K562 (cell line): ENCODE measurements around the gene LRRC41. TPM values are rescaled to one million over a fixed set of nuclear protein-coding genes. Genes with fewer than 3 reads are reported as not detected.

Experiments used
- ATAC-seq: fragments of 200-7000 bp; cut with Tn5 transposase; 3 replicates; pipeline ENCODE4 v1.9.1; 2020; ENCODE audit warnings: moderate library complexity
- BruUV-seq: library from RNA; stranded (reverse); fragments of 400-500 nt; replicated peaks from 2 replicates; lab custom pipeline; 2021; lab: Mats Ljungman, UMichigan
- CTCF ChIA-PET: fragments of 300-600 bp; formaldehyde crosslinking; extraction: SDS; loops from one replicate; lab custom pipeline; 2021; ENCODE audit warnings: low intra/inter-chr PET ratio; lab: Yijun Ruan, JAX
- POLR2A ChIA-PET: fragments of 300-600, 350-650 bp; sonication (Branson Sonifier 250); formaldehyde crosslinking; extraction: SDS; loops from one replicate; lab custom pipeline; 2021; ENCODE audit warnings: antibody characterized with exemption, inconsistent platforms; lab: Yijun Ruan, JAX
- DNase-seq, 4 experiments: peaks; one replicate each; pipeline versions ENCODE4 v3.0.0 to v3.0.0-alpha.2; 2011 to 2018; ENCODE audit warnings: low spot score in 3 of 4, mixed read lengths in 3 of 4; ENCODE audit errors: extremely low read depth in 1 of 4
- FAIRE-seq: peaks from 2 replicates; lab custom pipeline; 2011; peaks lifted over from hg19 to GRCh38; lab: Jason Lieb, UNC
- H2AFZ ChIP-seq: 2 replicates; pipeline ENCODE4 v1.6.0; 2011; ENCODE audit warnings: low read depth, low read length, control low read depth, inconsistent platforms
- H3K27ac ChIP-seq: fragments of 200-600 bp; 3 replicates; pipeline ENCODE4 v1.8.0; 2011; ENCODE audit warnings: low read depth, mild to moderate bottlenecking, control low read depth, inconsistent platforms, low read length, moderate library complexity, mixed read lengths; ENCODE audit errors: extremely low read depth
- H3K27me3 ChIP-seq, 2 experiments: fragments of 300-600 bp in 1 of 2; 2 replicates in 1 of 2; 3 replicates in 1 of 2; pipeline versions ENCODE4 v1.6.0 to v1.8.0; 2011; ENCODE audit warnings: inconsistent platforms in 2 of 2, low read length in 2 of 2, mild to moderate bottlenecking in 1 of 2, mixed read lengths in 1 of 2, moderate library complexity in 1 of 2; ENCODE audit not compliant: control insufficient read depth in 2 of 2, insufficient read depth in 2 of 2
- H3K36me3 ChIP-seq: fragments of 300-600 bp; 3 replicates; pipeline ENCODE4 v1.8.0; 2011; ENCODE audit warnings: mild to moderate bottlenecking, low read length, inconsistent platforms; ENCODE audit not compliant: control insufficient read depth, insufficient read depth
- H3K4me1 ChIP-seq, 2 experiments: fragments of 200-600 bp in 1 of 2; replicated peaks in 1 of 2; 2 replicates in 1 of 2; 3 replicates in 1 of 2; pipeline versions ENCODE4 v1.5.1 to v1.8.0; 2011; ENCODE audit warnings: inconsistent platforms in 2 of 2, low read length in 2 of 2, mild to moderate bottlenecking in 1 of 2, mixed read lengths in 1 of 2, moderate library complexity in 1 of 2; ENCODE audit not compliant: control insufficient read depth in 2 of 2, insufficient read depth in 2 of 2
- H3K4me2 ChIP-seq: 2 replicates; pipeline ENCODE4 v1.6.1; 2011; ENCODE audit warnings: low read length, control low read depth, inconsistent platforms, mixed read lengths; ENCODE audit not compliant: insufficient read depth
- H3K4me3 ChIP-seq: fragments of 200-600 bp; sonication (generic), shearing (Covaris generic); 2 replicates; pipeline ENCODE4 v1.5.1; 2016; ENCODE audit warnings: control low read depth, inconsistent platforms
- H3K79me2 ChIP-seq: fragments of 200-600 bp; 3 replicates; pipeline ENCODE4 v1.8.0; 2011; ENCODE audit warnings: low read length, inconsistent platforms; ENCODE audit not compliant: control insufficient read depth, insufficient read depth
- H3K9ac ChIP-seq, 2 experiments: 2 replicates each; pipeline versions ENCODE4 v1.6.0 to v1.6.1; 2011; ENCODE audit warnings: low read depth in 2 of 2, low read length in 2 of 2, control low read depth in 1 of 2, inconsistent platforms in 1 of 2, mild to moderate bottlenecking in 1 of 2, mixed read lengths in 1 of 2; ENCODE audit not compliant: insufficient read depth in 1 of 2
- H3K9me1 ChIP-seq: one replicate; pipeline ENCODE4 v1.6.0; 2011; ENCODE audit warnings: inconsistent platforms, mild to moderate bottlenecking, low read length, moderate library complexity; ENCODE audit not compliant: control insufficient read depth, insufficient read depth
- H3K9me3 ChIP-seq: replicated peaks from 2 replicates; pipeline ENCODE4 v1.5.1; 2011; ENCODE audit warnings: low read depth, low read length, inconsistent platforms; ENCODE audit not compliant: control insufficient read depth, insufficient read depth
- H4K20me1 ChIP-seq: replicated peaks from 2 replicates; pipeline ENCODE4 v1.6.1; 2011; ENCODE audit warnings: low read length, inconsistent platforms, mixed read lengths; ENCODE audit not compliant: control insufficient read depth, insufficient read depth
- ARNT ChIP-seq, 2 experiments: fragments of 450-650 bp; IDR thresholded peaks; 2 replicates each; pipeline ENCODE4 v1.6.1; 2016; ENCODE audit warnings: mild to moderate bottlenecking in 1 of 2
- CREBBP ChIP-seq: IDR thresholded peaks from one replicate; pipeline ENCODE4 v1.6.1; 2012; ENCODE audit warnings: low read depth, mild to moderate bottlenecking, control low read depth, inconsistent platforms, low read length
- ELF1 ChIP-seq: fragments of 200-800 bp; sonication (Bioruptor generic); IDR thresholded peaks from 2 replicates; pipeline ENCODE4 v1.6.1; 2016; ENCODE audit warnings: missing genetic modification characterization, missing compliant biosample characterization
- TBL1XR1 ChIP-seq, 2 experiments: IDR thresholded peaks; 2 replicates each; pipeline ENCODE4 v1.6.1; 2012; ENCODE audit warnings: improper control_type of control experiment in 2 of 2, low read length in 2 of 2, mild to moderate bottlenecking in 1 of 2
- ZNF239 ChIP-seq: fragments of 250-450 bp; sonication (Bioruptor Pico); IDR thresholded peaks from 2 replicates; pipeline ENCODE4 v1.4.0; 2020; ENCODE audit warnings: mild to moderate bottlenecking
- ZNF318 ChIP-seq, 2 experiments: fragments of 450-650 bp; IDR thresholded peaks; 2 replicates each; pipeline ENCODE4 v1.6.1; 2016; ENCODE audit warnings: mild to moderate bottlenecking in 2 of 2, borderline replicate concordance in 1 of 2, low read depth in 1 of 2, moderate library complexity in 1 of 2
- WGBS: fragments of 100-300 bp; shearing (Covaris generic); methylation state at CpG from one replicate; pipeline ENCODE4 v1.1.6; 2016; ENCODE audit warnings: low coverage, mixed read lengths; ENCODE audit not compliant: insufficient coverage; ENCODE audit errors: missing lambda C conversion rate; 5-methylcytosine and 5-hydroxymethylcytosine counted together
- in situ Hi-C: fragments of 300-500 bp; cut with MboI; formaldehyde crosslinking; loops from 4 replicates; pipeline ENCODE4 v1.15.0; 2018; ENCODE audit warnings: inconsistent platforms, mixed read lengths
- intact Hi-C: fragments of 100-400 bp; cut with micrococcal nuclease; formaldehyde crosslinking; loops from 2 replicates; pipeline ENCODE4 v1.14.2; 2022
- polyA plus RNA-seq, 8 experiments: library from polyadenylated mRNA; depleted of rRNA in 4 of 8; stranded (reverse) in 5 of 8; unstranded in 3 of 8; fragments of >200 nt; fragmentation: Nextera tagmentation in 2 of 8; fragmentation: Illumina TruSeq in 1 of 8; extraction: Ambion mirVana in 2 of 8; extraction: Trizol in 1 of 8; gene quantifications; 2 replicates each; pipeline versions ENCODE4 v1.2.1 to v1.2.3, GENCODE V29; 2011 to 2014; ENCODE audit warnings: inconsistent platforms in 1 of 8, missing spikeins in 1 of 8
- total RNA-seq, 7 experiments: library from RNA; depleted of rRNA in 6 of 7; stranded (reverse); fragments of >200 nt in 6 of 7; fragmentation: Illumina TruSeq in 2 of 7; extraction: Trizol in 2 of 7; gene quantifications; 2 replicates each; pipeline versions ENCODE4 v1.2.1 to v1.2.3, GENCODE V29; 2011 to 2021; ENCODE audit warnings: low replicate concordance in 1 of 7
- TF ChIP-seq, protein P1 (sequence below): fragments of 450-650 bp; formaldehyde crosslinking; IDR thresholded peaks from 2 replicates; pipeline ENCODE4 v1.4.0; 2020; ENCODE audit warnings: mild to moderate bottlenecking, moderate library complexity
- TF ChIP-seq, protein P2 (sequence below): sonication (generic); formaldehyde crosslinking; IDR thresholded peaks from 2 replicates; pipeline ENCODE4 v1.4.0; 2020; ENCODE audit warnings: mild to moderate bottlenecking, missing genetic modification reagents

LRRC41 gene
- total and polyA plus RNA-seq, 9 of the 15 experiments (the other 6 are each of a cell fraction or from before 2014, with no cell fraction given): 10.5 to 64.7 (median 44.2) TPM

DNA sequence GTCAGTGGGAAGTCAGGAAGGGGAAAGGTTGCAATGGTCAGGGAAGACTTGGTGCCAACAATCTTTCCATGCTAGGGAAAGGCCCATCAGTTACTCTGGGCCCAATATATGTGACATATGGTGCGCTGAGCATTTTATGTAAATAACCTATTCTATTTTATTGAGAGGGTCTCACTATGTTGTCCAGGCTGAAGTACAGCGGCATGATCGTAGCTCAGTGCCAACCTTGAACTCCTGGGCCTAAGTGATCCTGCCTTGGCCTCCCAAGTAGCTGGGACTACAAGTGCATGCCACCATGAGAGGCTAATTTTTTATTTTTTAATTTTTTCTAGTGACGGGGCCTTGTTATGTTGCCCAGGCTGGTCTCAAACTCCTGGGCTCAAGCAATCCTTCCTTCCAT lies 6.9 kb upstream of the LRRC41 start:
- Histone ChIP-seq H3K36me3 (peaks cover 90% of the 10 kb centered on the region), H3K9me1 (no peaks in the 10 kb centered on the region), H3K4me3 (no peak overlapping the region), H3K9me3 (no peaks in the 10 kb centered on the region), H3K9ac (no peak overlapping the region), H3K4me1 (peaks cover 15 to 19% of the 10 kb centered on the region in 2 experiments; a peak in 4 of 5 replicates), H3K27me3 (no peaks in the 10 kb centered on the region), H3K27ac (no peak overlapping the region), H4K20me1 (peaks cover 35% of the 10 kb centered on the region), H3K79me2 (peaks cover 61% of the 10 kb centered on the region), H2AFZ (no peak overlapping the region), H3K4me2 (no peak overlapping the region)
- POLR2A ChIA-PET: interaction anchor here (1.2 kb wide), 1 partner anchor 23 kb away, joined by 3 read pairs; no protein-coding TSS in a partner anchor
- ATAC-seq: no peak
- FAIRE-seq: no peak
- BruUV-seq: no TSS peak
- in situ Hi-C loops (no loop called here), intact Hi-C loops (no loop called here)
- no peak for DNase-seq
- WGBS: 98% methylated on average over 4 of the region's 4 CpGs
- CTCF ChIA-PET: no interaction called here
- TF ChIP-seq, protein P1, sequence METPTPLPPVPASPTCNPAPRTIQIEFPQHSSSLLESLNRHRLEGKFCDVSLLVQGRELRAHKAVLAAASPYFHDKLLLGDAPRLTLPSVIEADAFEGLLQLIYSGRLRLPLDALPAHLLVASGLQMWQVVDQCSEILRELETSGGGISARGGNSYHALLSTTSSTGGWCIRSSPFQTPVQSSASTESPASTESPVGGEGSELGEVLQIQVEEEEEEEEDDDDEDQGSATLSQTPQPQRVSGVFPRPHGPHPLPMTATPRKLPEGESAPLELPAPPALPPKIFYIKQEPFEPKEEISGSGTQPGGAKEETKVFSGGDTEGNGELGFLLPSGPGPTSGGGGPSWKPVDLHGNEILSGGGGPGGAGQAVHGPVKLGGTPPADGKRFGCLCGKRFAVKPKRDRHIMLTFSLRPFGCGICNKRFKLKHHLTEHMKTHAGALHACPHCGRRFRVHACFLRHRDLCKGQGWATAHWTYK (CRISPR knock-in tag): no peak
- TF ChIP-seq CREBBP (no peak), TBL1XR1 (IDR thresholded peaks at IDR 0.05; ENCODE audit: low read length in 2 of 2) (no peak), ZNF318 (IDR thresholded peaks at IDR 0.05; ENCODE audit: borderline replicate concordance in 1 of 2, low read depth in 1 of 2) (no peak), ARNT (IDR thresholded peaks at IDR 0.05) (no peak), ZNF239 (CRISPR knock-in tag) (no peak), ELF1 (tag) (no peak)
- TF ChIP-seq, protein P2, sequence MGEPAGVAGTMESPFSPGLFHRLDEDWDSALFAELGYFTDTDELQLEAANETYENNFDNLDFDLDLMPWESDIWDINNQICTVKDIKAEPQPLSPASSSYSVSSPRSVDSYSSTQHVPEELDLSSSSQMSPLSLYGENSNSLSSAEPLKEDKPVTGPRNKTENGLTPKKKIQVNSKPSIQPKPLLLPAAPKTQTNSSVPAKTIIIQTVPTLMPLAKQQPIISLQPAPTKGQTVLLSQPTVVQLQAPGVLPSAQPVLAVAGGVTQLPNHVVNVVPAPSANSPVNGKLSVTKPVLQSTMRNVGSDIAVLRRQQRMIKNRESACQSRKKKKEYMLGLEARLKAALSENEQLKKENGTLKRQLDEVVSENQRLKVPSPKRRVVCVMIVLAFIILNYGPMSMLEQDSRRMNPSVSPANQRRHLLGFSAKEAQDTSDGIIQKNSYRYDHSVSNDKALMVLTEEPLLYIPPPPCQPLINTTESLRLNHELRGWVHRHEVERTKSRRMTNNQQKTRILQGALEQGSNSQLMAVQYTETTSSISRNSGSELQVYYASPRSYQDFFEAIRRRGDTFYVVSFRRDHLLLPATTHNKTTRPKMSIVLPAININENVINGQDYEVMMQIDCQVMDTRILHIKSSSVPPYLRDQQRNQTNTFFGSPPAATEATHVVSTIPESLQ: no peak
